GM19455 (cell line): Measurements from ENCODE around the gene TAGLN2.

Source experiments
- ATAC-seq: cut with Tn5 transposase; IDR thresholded peaks from one replicate; pipeline ENCODE4 v1.9.1; 2021; ENCODE audit not compliant: unreplicated experiment

The TAGLN2 gene

DNA sequence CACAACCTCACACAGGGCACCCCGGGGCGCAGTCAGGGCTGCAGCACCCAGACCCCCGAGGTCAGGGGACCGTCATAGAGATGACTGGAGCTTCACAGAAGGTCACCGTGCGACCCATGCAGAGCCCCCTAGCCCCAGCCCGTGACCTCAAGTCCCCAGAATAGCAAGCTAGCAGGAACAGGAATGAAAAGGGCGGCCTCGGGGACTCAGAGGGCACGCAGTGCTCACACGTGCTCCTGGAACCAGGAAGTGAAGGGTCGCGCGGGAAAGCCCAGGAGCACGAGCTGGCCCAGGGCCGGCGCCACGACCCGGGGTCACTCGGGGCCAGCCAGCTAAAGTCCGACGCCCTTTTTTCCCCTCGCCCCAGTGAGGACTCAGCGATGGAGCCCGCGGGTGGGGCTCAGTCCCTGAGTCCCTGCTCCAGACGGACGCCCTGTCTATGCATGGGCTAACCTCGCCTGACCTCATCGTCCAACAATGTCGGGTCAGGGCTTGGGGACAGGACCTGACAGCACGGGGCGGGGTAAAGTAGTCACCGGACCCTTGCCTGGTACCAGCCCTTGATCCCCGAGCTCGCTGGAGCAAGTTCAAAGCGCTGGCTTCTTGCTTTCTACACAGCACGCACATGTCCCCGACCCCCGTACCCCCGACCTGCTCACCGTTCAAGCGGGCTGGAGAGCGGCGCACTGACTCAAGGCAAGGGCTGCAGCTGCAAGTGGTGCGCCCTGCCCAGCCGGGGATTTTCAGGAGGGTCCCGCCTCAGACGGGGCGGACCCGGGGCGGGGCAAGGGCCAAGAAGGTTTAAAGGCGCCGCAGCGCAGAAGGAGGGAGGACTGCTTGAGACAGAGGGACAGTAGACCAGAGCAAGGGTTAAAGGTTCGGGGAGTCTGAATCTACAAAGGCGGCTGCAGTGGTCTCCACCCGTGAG lies at the start of gene TAGLN2:
TSS of gene TAGLN2 (minus strand) at position 717 of the 928 bp plus-strand sequence. CDS start 4,998 bp downstream, outside the sequence.
- ATAC-seq, result peak; percentile 70

DNA sequence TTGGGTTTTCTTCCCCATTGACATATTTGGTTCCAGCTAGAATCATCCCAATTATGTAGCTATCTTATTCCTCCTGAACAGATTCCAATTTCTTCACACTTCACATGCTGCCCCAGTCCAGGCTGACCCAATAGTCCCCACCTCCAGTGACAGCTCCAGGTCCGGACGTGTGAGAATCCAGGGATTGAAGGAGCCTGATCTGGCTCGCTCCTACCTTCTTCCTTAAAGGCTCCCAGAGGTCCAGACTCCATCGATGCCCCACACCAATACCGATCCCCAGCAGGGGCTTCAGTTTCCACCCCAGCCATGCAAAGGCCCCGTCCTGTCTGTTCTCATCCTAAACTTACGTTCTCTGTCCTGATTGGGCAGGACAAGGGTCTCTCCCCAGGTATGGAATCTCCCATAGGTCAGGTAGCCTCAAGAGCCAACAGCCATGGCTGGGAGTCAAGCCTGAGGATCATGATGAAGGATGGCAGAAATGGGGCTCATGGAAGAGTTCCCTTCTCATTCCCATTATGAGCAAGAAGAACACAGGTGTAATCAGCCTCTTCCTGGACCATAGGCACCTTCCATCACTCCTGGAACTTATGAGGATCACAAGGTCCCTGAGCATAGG lies 49.2 kb upstream of the TAGLN2 start:
- ATAC-seq, result no peak

DNA sequence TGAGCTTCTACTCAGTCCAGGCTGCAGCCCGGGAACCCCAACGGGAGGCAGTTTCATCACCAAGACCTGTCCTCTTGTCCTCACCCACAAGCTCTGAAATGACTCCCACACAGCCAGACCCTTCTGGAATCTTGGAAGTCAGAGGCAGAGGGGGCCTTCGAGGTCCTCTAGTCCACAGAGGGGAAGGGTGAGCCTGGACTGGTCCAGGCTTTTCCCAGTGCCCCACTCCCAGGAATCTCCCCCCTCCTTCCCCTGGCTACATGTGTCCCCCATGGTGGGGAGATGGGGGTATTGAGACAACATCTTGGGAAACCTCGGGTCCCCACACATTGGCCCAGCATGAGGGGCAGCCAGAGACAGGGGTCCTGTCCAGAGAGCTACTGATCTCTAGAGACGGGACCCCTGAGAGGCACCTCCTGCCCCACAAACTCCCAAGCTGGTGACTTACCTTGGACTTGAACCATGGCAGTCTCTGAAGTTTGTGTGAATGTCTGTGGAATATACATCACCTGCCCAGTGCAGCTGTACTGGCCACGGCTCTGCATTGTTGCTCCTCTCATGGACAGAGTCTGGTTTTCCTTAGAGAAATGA lies 48.1 kb upstream of the TAGLN2 start:
- ATAC-seq, result no peak

DNA sequence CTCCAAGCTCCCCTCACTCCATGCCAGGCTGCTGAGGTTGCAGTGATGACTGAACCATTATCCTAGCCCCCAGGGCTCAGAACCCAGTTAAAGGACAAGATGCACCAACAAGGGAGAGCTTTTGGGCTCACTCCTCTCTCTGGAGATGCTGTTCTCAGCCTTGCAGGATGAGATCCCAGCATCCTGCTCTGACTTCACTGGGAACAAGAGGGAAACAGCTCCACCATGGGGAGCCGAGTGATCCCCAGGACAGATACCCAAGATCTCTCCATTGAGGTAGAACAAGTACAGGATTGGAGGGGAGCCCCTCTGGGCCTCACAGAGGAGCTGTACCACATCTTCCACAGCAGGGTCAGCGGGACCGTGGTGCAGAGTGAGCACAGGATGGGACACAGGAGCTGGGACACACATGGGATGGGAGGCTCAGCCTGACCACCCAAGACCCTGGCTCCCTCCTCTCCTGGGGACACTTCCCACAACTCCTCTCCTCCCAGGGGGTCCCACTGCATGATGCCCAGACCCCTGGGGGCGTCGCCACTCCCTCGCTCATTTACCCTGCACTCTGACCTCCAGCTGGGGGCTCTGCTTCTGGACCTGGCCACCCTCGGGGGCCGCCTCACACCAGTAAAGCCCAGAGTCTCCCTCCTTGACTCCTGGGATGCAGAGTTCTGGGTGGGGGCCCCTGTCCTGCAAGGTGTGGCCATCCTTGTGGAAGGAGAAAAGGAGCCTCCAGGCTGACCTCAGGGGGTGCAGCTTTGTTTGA lies 47.3 kb upstream of the TAGLN2 start:
- no peak for ATAC-seq

DNA sequence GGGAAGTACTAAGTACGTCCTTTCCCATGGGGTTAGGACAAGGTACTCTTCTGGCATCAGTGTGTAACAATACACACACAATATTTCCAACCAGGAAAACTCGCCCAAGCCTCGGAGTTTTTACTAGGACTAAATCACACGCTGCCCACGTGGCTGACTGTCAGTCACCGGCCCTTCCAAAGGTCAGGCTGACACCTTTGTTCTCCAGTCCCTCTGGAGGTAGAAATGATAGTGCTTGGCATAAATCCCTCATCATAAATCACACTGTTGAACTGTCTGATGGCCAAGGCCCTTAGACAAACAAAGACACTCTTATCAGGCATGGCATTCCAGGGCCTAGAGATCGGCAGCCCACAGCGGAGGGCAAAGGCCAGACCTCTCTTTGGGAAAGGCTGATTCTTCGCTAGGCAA lies 45.6 kb upstream of the TAGLN2 start:
- ATAC-seq, result no peak

DNA sequence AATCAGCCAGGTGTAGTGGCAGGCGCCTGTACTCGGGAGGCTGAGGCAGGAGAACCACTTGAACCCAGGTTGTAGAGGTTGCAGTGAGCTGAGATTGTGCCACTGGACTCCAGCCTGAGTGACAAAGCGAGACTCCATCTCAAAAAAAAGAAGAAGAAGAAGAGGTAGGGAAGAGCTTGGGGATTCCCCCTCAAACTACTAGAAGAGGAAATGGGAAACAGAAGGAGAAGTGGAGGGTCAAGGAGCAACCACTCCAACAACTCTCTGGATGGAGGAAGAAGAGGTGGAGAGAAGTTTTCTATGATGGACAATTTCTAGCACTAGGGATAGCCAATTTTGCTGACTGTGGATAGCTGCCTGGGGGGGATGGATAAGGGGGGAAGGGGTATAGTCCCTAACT lies 43.6 kb upstream of the TAGLN2 start:
- no peak for ATAC-seq

DNA sequence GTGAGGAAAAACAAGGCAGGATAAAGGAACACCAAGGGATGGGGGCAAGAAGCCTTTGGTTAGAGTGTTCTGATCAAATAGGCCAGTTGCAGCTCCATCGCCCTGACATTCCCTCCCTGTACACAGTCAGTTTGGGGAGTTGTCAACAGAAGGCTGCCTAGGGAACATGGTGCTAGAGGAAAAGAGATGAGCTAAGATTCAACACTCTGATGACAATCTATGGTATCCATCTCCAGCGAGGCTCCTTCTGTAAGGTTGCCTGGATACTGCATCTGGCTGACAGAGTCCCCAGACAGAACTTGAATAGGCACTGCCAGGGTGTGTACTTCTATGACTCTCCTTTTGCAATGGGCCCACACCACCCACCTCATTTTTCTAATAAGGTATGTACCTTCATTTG lies 40.0 kb upstream of the TAGLN2 start:
- ATAC-seq, result no peak

DNA sequence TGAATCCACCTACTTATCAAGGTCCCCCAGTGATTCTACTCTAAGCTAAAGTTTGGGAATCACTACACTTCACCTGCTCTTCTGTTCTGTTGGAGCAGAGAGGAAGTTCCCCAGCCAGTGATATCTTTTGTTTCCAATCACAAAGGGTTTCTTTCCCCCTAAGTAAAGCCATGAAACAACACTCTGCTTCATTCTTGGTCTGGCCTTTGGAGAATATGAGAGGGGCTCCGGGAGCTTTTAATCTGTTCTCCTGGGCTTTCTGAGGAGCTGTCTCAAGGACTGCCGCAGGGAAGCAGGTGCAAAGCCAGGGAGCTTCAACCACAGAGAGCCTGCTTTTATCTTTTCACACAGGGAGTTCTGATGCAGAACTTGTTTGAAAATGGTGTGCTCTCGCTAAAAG lies 38.8 kb upstream of the TAGLN2 start:
- no peak for ATAC-seq

DNA sequence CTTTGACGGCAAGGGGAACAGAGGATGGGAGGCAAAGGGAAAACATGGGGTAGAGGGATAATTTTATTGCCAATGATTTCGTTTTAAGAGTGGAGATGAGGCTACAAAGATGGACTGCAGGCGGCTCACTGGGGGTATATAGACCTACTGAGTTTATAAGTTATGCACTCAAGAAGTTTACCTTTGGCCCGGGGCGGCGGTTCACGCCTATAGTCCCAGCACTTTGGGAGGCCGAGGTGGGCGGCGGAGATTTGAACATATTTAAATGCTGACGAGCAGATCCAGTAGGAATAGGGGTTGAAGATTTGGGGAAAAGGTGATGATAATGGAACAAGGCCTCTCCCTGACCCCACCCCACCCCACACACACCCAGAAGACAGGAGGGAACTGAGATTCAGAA lies 36.9 kb upstream of the TAGLN2 start:
- ATAC-seq, result no peak

DNA sequence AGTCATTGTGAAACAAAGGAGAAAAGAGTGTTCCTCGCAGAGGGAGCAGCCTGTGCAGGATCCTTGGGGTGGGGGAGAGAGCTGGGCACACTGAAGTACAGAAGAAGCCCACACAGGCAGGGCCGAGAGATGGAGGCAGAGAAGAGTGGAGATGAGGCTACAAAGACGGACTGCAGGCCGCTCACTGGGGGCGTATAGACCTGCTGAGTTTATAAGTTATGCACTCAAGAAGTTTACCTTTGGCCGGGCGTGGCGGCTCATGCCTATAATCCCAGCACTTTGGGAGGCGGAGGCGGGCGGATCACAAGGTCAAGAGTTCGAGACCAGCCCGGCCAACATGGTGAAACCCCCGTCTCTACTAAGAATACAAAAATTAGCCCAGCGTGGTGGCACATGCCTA lies 36.3 kb upstream of the TAGLN2 start:
- no peak for ATAC-seq

DNA sequence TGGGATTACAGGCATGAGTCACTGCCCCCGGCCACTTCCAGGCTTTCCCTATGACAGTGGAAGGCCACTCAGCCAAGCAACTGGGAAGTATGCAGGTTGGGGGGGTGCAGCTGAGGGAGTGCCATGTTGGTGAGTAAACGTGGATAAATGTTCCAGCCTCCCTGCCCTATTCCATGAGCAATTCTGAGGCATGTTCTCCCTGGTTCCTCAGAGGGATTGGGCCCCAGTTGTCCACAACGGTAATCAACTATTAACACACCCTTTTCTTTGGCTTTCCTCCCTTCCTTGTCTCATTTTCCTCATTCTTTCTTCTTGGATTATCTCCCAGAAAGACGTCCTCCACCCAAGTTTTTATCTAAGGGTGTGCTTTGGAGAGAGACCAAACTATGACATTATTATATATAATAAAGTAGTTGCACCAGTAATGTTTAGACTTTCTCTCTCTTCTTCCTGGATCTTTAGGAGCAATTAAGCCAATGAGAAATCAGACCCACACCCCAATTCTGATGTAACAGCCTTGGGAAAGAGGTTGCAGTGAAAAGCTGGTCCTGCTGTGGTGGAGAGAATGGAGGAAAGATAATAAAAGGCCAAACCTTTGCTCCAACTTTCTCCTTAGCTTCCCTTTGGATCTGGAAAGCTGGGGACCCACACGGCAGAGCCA lies 35.5 kb upstream of the TAGLN2 start:
- ATAC-seq, result no peak

DNA sequence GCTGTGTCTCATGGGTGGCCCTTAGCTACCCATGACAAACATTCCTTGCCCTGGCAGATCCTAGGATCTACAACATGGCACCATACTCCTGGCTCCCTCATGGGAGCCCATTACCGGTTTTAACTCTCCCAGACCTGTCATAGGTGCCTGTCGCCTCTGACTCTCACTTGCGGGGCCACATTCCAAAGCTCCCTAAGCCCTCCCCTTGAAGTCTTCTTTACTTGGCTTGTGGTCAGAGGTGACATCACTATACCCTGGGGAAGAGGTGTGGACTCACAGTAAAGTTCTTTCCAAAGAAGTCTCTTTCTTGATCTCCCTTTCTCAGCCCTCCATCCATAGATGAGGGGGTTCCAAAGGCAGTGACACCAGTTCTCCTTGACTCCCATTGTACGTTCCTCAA lies 34.1 kb upstream of the TAGLN2 start:
- ATAC-seq, result no peak

DNA sequence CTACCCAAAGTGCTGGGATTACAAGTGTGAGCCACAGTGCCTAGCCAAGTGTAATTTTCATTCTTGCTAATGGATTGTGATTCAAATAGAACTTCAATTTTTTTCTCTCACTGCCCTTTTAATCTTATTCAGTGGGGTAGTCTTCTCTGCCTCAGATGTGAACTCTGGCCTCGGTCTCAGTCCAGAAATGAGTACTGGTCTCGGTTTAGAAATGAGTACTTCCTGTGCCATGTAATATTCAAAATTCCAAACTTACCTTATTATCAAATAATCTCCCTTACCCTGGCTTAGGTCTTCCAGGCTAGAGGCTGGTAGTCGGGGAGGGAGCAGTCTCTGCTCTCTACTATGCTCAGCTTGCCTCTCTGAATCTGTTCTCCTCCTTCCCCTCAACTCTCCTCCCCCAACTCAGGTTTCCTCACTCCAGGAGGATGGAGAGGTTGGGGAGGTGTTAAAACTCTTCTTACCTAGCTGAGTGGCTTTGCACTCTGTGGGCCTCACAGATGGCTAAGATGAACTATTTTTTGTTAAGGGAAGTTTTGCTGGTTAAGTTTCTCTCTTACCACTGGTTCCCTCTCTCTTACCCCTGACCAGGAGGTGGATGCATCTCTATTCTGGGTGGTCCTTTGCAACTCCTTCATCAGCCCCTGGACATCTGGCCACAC lies 33.5 kb upstream of the TAGLN2 start:
- no peak for ATAC-seq

DNA sequence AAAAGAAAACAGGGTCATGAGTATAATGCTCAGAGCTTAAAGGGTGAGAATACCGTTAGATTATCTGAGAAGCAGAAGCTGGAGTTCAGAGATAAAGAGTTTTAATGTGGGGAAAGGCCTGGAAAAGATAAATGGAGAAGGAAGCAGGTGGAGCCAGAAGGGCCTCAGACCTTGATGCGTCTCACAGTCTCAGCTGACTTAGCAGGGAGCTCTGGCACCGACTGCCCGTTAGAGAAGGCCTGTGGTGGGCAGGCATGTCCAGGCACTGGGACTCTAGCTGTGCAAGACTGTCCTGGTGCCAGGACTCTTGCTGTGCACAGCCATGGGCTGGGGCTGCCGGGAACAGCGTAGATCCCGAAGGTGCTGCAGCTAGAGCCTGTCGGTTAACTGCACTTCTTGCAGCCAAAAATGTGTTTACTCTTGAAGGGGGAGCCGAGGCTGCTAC lies 32.5 kb upstream of the TAGLN2 start:
- no peak for ATAC-seq

DNA sequence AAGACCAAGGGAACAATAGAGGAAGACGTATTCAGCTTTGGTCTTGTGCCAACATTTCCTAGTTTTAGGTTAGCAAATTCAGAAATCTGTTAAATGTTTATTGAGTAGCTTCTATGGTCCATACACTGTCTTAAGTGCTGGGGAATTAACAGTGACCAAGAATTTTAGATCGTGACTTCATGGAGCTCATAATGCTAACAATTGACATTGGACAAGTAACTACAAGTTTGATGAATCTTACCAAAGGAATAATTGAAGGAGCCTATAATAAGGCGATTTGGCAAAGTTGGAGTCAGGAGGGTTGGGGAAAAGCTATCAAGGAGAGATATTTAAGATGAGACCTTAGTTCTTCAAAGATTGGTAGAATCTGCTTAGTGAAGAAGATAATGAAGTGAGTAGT lies 30.1 kb upstream of the TAGLN2 start:
- ATAC-seq, result no peak

DNA sequence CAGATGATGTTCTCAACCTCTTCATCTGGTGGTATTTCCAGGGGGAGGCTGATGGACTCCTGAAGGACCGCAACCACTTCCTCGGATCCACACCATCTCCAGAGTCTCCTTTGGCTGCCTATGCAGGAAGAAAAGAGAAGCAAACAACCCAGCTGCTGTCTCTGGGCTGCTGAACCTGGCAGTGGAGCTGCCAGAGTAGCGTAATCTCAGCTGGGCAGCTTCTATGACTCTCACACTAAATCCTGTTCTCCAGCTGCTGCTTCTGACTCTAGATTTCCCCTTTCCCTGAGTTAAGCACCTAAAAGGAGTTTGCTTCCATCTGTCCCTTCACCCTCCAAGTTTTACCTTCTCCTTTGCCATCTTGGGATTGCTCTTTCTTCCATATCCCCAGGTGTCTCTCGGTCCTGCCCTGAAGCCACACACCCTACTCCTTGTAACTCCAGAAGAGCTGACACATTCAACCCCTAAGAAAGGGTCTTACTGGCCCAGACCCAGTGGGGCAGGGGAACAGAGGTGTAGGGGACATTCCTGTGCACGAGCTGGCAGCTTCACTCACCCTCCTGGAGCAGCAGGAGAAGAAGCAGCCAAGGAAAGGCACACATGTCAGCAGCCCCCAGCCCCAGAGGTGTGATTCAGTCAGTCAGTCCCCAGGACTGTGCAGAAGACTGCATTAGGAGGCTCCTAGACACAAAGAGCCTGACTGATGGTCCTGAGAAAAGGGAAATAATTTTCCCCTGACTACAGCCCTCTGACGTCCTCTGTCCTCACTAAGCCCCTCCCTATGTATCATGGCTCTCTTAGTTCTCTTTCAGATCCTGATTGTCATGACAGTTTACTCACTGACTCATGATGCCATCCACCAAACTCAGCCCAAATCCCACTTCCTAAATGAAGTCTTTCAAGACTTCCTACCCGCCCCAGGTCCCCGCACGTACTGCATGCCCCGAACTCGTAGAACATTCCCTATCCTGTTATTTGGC lies 28.5 kb upstream of the TAGLN2 start, which contains the start of gene SLAMF9:
TSS of gene SLAMF9 (minus strand) at position 702 of the 980 bp plus-strand sequence. CDS start at position 602, 100 bp downstream.
- no peak for ATAC-seq

DNA sequence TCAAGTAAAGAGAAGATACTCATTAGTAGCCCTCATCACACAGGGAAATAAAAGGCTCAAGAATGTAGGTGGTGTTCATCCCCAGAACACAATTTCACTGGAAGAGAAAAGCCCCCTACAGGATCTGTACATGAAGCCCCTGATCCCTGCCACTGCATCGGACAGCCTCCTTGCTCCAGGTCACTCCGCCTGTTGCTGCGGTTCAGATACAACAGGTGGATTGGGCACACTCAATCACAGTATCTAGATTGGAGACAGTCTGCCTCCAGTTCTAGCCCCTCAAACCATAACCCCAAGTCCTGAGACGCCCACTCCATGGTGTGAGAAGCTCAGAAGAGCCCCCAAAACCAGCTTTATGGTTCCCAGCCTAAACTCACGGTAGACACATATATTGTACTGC lies 27.6 kb upstream of the TAGLN2 start:
- ATAC-seq, result no peak

DNA sequence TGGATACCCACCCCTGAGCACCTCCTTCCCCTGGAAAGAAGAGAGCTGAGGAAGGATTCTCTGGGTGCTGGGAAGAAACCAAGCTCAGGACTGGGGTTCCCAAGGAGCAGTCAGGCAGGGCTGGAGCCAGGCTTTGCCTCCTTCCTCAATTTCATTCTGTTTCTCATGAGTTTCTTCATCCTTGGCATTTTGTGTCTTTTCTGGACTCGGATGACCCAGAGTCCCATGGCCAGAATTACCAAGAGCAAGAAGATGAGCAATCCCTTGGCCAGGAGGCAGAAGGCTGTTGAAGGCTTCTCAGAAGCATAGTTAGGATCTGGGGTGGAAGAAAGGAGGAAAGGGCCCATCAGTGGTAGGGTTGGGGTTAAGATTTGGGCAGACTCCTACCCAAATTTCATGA lies 26.2 kb upstream of the TAGLN2 start:
- ATAC-seq, result no peak

DNA sequence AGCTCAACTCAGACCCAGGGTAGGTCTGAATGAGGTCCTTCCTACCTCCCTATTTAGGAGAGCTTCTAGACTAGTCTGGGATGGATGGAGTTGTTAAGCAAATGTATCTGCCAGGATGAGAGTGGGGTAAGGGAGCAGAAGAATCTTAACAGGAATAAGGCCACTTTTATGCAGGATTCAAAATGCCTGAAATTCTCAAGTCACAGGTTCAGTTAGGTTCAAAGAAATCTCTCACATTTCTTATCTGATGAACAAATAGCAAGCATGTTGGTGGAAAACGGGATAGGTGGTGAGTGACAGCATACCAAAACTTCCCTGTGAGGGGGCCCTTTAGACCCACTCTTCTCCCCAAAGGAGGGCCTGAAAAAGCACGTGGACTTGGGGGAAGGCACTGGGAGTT lies 25.7 kb upstream of the TAGLN2 start:
- ATAC-seq, result no peak
